Left ventricle myocardium superior (tissue), 1 donor: ENCODE results near the gene GCN1. TPM values are rescaled to one million over a fixed set of nuclear protein-coding genes. Genes with fewer than 3 reads are reported as not detected.
A peak's percentile ranks its signal among the peaks of the same experiment; 100 is the strongest.
"Not testable (repeated sequence)": the region's sequence is repeated elsewhere in the genome, so short reads cannot be mapped to it uniquely, and the experiment has no call there.

Experiments used
- ATAC-seq: fragments of 200-7000 bp; cut with Tn5 transposase; one replicate; pipeline ENCODE4 v1.9.1; 2020; ENCODE audit warnings: mild to moderate bottlenecking, moderate library complexity
- DNase-seq: peaks from one replicate; pipeline ENCODE4 v3.0.0-alpha.2; 2020
- intact Hi-C: fragments of 100-400 bp; cut with micrococcal nuclease; formaldehyde crosslinking; loops from one replicate; pipeline ENCODE4 v1.11.0; 2022
- total RNA-seq: library from RNA; stranded (reverse); fragmentation: NEBNext Ultra II Directional; extraction: Animal tissue kit (Norgen Biotek cat#: 25700); gene quantifications from one replicate; pipeline ENCODE4 v1.2.1, GENCODE V29; 2021
- donor health status: DM: no; HTN: yes; CAD: no; lungs with severe emphysema.

Gene GCN1
- total RNA-seq, 1 donor from 2014 or later: 33.3 TPM

- ATAC-seq: no peak
- DNase-seq: no peak
- intact Hi-C loops: no loop called here
These were observed 22.5 kb upstream of the GCN1 start for GRCh38 chr12:120216742-120217605.

GRCh38 chr12:120215766-120216735 lies 21.5 kb upstream of the GCN1 start:
- DNase-seq (no peak), ATAC-seq (no peak)
- intact Hi-C loops: no loop called here

DNA sequence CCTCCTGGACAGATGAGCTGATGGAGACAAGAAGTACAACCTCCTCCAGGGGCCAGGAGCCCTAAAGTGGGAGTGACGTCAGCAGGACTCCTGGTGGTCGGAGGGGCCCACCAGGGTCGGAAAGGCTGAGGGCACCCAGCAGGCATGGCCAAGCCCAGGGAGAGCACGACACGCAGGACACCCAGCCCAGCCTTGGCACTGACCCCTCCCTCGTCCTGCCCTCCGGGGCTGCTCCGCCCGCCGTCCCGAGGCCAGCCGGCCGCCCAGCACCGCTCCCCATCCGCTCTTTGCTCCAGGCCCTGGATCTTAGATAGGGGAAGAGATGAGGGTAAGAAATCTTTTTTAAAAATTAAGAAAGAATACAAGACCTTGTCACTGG lies 20.8 kb upstream of the GCN1 start:
- intact Hi-C loops: no loop called here
- ATAC-seq: no peak
- no peak for DNase-seq

- ATAC-seq (no peak), DNase-seq (no peak)
- intact Hi-C loops: no loop called here
These were observed 20.3 kb upstream of the GCN1 start for GRCh38 chr12:120214626-120215356.

DNA sequence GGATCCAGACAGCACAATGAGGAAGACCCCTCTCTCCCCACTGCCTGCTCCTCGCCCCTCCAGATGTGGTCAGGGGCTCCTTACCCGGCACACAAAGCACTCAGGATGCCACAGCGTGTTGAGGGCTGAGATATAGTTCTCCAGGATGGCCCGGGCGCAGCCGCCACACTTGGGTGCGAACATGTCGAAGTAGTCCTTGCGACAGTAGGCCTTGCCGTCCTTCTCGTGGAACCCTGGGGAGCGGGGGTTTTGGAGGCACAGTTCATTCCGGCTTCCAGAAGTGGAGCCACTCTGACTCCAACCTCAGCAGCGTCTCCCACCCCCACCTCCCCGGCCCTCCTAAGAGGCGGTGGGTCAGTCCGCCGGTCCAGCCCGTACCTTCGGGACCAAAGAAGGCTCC lies 19.2 kb upstream of the GCN1 start:
- DNase-seq (no peak), ATAC-seq (no peak)
- intact Hi-C loops: no loop called here

DNA sequence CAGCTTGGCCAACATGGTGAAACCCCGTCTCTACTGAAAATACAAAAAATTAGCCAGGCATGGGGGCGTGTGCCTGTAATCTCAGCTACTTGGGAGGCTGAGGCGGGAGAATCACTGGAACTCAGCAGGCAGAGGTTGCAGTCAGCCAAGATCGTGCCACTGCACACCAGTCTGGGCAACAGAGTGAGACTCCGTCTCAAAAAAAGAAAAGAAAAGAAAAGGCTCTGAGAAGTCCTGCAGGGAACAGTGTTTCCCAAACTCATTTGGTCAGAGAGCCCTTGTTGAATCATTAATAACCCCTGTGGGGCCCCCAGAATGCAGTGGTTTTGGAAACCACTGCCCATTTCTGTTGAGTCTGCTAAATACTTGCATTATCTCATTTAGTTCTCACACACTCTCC lies 18.7 kb upstream of the GCN1 start:
- ATAC-seq, DNase-seq, intact Hi-C loops: not testable (repeated sequence)

DNA sequence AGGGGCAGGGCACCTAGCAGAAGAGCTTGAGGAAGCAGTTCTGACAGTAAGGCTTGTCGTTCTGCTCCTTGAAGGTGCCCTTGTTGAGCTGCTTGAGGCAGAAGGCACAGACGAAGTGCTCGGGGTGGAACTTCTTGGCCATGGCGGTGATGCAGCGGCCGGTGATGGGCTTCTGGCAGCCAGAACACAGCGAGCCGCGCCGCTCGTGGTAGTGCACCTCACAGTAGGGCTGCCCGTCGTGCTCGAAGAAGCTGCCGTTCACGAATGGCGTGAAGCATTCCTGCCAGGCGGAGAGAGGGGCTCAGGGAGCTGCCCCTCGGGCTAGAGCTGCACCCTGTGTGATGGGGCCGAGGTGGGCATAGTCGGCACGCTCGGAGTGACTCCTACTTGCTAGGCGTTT lies 17.8 kb upstream of the GCN1 start:
- ATAC-seq (no peak), DNase-seq (no peak)
- intact Hi-C loops: no loop called here

DNA sequence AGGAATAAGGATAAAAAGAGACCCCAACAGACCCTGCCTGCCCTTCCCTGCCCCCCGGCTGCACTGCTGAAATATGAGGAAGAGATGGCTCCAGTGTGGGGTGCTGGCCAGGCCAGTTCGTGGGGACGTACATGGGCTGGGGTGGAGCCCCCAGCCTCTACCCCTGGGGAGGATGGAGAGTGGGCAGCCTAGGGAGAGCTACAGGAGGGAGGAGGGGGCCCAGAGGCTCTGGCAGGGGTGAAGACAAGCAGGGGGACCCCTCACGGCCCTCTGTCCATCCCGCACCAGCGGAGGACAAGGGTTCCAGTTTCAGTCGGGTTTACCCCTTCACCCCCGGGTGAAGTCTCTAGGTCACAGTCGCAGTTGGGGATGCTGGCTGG lies 17.4 kb upstream of the GCN1 start:
- DNase-seq: no peak
- intact Hi-C loops: no loop called here
- no peak for ATAC-seq

DNA sequence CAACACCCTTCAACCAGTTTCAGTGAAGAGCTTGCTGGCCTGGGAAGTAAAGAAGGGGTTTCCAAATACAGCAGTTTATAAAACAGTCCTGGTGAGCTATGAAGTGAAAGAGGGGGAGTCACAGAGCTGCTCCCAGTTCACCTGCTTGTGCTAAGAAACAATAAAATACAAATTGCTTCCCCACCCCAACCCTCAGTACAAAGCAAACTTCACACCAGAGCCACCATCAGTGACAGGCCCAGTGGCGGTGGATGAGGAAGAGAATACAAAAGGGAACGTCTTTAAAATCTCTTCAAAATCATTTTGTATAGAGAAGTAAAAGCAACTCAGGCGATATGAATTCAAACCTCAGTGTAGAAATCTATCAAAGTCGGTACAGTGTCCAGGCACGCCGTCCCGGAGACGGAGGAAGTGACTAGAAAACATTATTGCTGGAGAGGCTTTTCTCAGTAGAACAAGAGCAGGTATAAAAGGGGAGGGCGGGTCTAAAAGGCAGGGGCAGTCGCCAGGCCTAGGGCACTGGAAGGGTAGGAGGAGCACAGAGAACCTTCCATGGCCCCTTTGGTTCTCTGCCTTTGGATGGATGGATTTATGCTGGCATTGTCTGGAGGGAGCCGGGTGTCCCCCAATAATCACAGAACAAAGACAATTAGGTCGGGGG lies 16.9 kb upstream of the GCN1 start:
- DNase-seq: no peak
- no peak for ATAC-seq
- intact Hi-C loops: no loop called here

DNA sequence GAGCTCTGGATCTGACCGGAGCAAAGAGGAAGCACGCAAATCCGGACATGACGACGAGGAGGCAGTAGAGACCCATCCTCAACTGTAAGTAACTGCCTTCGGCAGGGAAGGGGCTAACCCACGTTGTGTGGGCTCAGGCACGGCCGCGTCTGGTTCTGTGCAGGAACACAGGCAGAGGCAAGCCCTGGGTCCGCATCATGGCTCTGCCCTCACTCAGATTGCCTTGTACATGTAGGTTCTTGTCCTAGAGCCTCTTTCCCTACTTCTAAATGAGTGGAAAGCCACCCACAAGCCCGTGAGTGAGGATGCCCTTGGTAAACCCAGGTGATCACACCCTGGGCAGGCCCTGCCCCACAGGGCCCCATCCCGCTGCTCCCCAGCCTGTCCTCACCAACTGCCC lies 15.3 kb upstream of the GCN1 start:
- ATAC-seq (no peak), DNase-seq (no peak)
- intact Hi-C loops: no loop called here

DNA sequence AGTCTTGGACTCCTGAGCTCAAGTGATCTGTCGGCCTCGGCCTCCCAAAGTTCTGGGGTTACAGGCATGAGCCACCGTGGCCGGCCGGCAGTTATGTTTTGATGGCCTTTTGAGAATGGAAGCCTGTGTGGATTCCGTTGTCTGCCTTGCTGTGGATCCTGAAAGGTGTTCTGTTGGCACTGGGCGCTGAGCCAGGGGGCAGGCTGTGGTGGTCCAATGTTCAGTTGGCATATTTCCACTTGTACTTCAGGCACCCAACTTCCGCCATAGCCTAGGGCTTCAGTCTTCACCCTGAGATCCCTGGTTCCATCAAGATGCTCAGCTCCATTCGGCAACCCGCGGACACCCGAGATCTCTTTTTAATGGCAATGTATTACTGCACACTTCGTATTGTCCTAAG lies 12.7 kb upstream of the GCN1 start:
- intact Hi-C loops: no loop called here
- DNase-seq (no peak), ATAC-seq (no peak)

- DNase-seq, intact Hi-C loops, ATAC-seq: not testable (repeated sequence)
These were observed 12.3 kb upstream of the GCN1 start for GRCh38 chr12:120206781-120207180.

GRCh38 chr12:120206228-120206627 lies 11.7 kb upstream of the GCN1 start:
- ATAC-seq: no peak
- intact Hi-C loops: no loop called here
- DNase-seq: no peak

DNA sequence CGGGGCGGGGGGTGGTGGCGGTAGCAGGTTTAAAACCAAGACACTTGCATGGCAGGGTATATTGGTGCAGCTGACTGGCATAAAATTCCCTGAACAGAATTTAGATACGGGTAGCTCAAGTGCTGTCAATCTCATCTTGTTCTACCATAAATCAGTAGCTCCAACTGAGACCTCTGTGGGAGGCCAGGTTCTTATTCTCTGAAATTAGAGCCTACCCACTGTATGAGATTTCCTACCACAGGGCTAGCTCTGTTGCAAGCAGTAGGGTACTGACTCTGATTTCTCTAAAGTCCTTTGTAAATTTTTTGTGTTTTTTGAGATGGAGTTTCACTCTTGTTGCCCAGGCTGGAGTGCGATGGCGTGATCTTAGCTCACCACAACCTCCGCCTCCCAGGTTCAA lies 9.7 kb upstream of the GCN1 start:
- no peak for DNase-seq
- ATAC-seq: no peak
- intact Hi-C loops: no loop called here

DNA sequence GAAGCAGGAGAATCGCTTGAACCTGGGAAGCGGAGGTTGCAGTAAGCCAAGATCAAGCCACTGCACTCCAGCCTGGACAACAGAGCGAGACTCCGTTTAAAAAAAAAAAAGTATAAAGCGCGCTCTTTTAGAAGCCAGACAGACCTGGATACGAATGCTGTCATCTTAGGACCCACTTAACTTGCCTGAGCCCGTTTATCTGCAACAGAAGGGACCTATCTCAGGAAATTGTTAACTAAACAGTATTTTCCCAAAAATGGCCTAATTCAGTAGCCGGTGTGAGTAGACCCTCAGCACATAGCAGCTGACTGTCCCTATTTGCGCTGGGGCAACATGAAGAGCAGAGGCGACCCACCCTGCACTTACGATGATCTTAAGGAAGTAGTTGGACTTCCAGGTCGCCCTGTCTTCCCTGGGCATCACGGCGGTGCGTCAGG lies 5.9 kb upstream of the GCN1 start:
- intact Hi-C loops: no loop called here
- DNase-seq (no peak), ATAC-seq (no peak)

- ATAC-seq (peak; percentile 24), DNase-seq (no peak)
- intact Hi-C loops: no loop called here
These were observed 5.2 kb upstream of the GCN1 start for GRCh38 chr12:120199595-120200306.

- no peak for ATAC-seq
- no peak for DNase-seq
- intact Hi-C loops: no loop called here
These were observed 4.5 kb upstream of the GCN1 start for GRCh38 chr12:120199025-120199424.

DNA sequence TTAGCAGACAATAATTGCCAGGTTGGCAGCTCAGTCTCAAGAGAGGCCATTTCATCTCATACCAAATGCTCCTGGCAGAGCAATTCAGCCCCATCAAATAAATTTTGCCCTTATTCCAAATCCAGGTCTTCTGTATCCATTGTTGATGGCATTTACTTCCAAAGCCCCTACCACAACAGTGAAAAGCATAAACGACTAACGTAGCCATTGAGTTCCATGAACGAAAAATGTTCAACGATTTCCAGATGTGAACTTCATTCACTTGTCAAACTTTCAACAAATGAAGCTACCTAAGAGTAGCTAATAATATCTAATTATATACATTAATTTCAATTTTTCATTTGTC lies 3.0 kb upstream of the GCN1 start:
- DNase-seq: no peak
- intact Hi-C loops: no loop called here
- no peak for ATAC-seq
